HG03521 (cell line): Measurements from ENCODE around the gene SETD5.

Source experiments
- ATAC-seq: cut with Tn5 transposase; IDR thresholded peaks from one replicate; pipeline ENCODE4 v1.9.1; 2021; ENCODE audit warnings: mild to moderate bottlenecking, moderate library complexity; ENCODE audit not compliant: unreplicated experiment

SETD5 gene

GRCh38 chr3:9388562-9389272, 8.7 kb upstream of the SETD5 start:
- ATAC-seq: no peak

DNA sequence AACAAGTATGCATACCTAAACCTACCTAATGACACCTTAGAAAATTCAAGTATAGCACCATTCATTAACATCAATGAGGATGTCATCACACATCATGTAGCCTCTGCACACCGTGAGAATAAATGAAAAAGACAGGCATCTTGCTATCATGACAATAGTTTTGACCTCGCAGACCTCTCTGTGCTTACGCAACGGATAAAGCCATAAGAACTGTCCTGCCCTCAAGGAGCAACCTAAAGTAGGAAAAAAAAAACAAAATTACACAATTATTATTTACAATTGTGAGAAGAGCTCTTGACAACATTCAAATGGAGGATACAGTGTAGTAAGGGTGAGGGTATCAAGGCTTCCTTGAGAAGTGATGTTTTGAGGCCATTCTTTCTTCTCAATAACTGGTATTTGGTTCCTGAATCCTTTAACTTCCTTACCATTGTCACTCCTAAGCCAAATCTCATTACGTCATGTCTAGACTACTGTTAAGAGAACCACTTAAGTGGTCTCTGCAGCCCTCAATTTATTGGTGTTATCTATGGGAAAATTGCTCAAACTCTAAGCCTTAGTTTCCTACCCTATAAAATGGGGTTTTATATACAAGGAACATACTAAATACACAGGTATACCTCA, 7.0 kb upstream of the SETD5 start:
- no peak for ATAC-seq

DNA sequence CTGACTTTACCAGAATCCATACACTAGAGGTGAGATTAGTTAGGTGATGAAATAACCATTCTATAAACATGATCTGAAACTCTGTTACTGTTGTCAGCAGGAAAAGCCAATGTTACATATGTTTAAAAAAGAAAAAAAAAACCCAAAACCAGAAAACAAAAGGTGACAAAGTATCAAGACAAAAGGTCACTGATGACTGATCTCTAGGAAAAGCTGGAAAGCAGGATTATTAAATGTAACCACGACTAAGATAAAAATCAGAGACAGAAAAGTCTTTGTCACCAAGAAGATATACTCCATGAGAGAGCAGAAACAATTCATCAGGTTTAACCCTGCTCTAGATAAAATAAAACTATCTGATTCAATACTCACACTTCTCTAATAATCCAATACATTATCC, 5.4 kb upstream of the SETD5 start:
- no peak for ATAC-seq

- no peak for ATAC-seq
Observed at GRCh38 chr3:9395570-9396300, 1.7 kb upstream of the SETD5 start.

DNA sequence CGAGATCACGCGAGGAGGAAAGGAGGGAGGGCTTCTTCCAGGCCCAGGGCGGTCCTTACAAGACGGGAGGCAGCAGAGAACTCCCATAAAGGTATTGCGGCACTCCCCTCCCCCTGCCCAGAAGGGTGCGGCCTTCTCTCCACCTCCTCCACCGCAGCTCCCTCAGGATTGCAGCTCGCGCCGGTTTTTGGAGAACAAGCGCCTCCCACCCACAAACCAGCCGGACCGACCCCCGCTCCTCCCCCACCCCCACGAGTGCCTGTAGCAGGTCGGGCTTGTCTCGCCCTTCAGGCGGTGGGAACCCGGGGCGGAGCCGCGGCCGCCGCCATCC, 1.1 kb upstream of the SETD5 start:
- peak; percentile 14 for ATAC-seq

GRCh38 chr3:9396632-9397331, 633 bp upstream of the SETD5 start:
- ATAC-seq: peak; percentile 62

- ATAC-seq: no peak
Observed at GRCh38 chr3:9397906-9398699, 688 bp downstream of the SETD5 start.

DNA sequence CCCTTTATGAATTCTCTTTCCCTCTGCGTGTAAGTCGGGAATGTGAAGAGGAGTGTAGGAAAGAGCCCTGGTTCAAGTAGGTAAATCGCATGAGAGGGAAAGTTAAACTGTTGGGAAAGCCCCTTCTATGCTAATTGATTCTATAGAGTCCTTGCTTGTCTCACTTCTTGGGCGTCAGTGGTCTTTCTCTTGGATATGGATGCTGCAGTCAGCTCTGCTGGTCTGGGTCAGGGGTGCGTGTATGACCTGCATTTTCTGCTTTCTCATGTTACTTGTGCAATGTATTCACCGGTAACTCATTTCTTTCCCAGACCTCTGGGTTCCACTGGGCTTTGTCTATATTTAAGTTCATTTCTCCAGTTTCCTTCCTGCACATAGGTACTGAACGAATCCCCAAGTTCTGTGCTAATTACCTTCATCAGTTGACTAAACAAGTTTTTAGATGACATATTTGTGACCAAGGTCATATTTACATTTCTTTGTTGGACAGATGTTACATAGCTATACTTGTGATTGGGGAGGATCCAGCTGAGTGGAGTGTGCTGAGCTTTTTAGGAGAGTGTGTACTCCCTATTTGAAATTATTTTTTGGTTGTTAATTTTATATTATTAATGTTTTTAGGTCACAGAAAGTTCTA, 1.4 kb downstream of the SETD5 start:
- ATAC-seq: no peak

- ATAC-seq: no peak
Observed at GRCh38 chr3:9399337-9399703, 1.9 kb downstream of the SETD5 start.

DNA sequence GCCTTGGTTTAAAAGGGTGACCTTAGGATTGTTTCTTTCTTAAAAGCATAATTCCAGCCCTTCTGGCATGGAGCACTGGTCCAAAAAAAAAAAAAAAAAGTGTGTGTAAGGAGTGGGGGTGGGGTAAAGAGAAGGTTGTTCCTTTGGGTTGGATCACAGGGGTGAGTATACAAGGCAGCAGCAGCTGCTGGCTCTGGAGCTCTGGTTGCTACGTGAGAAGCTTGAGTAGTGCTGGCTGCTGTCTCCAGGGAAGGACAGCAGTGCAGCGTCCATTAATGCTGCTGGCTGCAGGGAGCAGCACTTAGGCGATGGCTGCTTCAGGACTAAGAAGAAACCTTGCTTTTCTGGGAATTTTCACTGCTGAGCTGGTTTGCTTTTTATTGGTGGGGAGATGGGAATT, 2.3 kb downstream of the SETD5 start:
- ATAC-seq: no peak

DNA sequence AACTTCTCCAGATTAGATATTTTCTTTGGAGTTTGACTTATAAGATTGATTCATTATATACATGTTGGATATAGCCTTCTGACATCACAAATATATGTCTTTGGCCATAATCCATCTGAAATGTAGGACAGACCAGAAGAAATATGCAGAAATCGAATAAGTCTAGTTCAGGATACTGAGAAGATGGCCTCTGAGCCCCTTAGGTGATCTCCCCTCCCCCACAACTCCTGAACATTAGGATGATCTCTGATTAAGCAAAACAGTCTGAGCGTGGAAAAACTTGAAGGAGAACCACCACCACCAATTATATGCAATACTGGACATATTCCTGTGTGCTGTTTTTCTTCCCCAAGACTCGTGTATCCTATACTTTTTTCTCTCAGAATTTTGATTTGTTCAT, 3.2 kb downstream of the SETD5 start:
- ATAC-seq: no peak

- no peak for ATAC-seq
Observed at GRCh38 chr3:9401986-9402385, 4.6 kb downstream of the SETD5 start.

DNA sequence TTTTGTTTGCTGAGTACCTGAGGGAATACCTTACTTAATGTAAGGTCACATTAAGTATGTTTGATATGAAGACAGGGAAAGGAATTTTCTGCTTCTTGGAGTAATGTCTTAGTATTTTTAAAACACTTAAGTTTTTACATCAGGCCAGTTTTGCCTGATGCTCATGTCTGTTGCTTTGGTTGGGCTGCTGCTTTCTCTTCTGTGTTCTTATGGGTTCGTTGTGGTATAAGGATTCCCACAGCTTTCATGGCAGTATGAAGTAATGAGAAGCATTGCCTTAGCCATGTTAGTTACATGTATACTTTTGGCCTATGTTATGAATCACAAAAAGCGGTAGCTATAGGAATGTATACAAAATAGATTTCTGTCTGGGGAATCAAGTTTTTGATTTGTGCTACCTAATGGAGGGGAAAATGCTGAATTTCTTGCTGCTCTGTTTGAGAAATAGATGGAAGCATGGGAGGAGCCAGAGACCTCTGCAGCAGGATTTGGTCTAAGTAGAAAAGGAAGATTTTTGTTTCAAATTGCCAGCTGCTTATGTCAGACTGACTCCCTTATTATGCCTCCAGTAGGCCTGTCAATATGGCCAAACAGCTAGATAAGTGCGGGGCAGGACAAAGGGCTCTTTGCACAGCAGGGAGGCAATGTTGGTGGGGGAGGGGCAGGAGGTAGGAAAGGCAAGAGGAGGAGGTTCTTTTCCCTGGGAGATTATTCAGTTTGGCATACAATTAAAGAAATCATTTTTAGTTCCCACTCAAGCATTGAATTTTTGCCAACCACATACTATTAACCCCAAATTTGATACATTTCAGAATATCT, 5.2 kb downstream of the SETD5 start:
- ATAC-seq: no peak

DNA sequence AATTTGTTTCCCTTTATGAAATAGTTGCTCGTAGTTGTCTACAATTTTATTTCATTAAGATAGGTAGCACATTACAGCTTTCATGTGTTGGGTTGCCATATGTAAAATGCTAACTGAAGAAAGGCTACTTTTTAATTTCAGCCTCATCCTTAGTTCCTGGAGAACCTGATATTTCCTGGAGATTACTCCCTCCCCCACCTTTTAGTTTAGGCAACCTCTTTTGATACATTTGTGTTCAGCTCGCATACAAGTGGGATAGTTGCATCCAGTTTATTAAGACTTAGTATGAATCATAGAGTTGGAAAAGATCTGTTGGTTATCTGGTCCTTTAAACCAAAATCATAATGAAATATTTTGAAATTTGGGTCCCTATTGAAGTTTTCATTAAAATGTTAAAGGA, 6.0 kb downstream of the SETD5 start:
- ATAC-seq: no peak

- no peak for ATAC-seq
Observed at GRCh38 chr3:9404680-9405079, 7.3 kb downstream of the SETD5 start.

- no peak for ATAC-seq
Observed at GRCh38 chr3:9405756-9406155, 8.3 kb downstream of the SETD5 start.

DNA sequence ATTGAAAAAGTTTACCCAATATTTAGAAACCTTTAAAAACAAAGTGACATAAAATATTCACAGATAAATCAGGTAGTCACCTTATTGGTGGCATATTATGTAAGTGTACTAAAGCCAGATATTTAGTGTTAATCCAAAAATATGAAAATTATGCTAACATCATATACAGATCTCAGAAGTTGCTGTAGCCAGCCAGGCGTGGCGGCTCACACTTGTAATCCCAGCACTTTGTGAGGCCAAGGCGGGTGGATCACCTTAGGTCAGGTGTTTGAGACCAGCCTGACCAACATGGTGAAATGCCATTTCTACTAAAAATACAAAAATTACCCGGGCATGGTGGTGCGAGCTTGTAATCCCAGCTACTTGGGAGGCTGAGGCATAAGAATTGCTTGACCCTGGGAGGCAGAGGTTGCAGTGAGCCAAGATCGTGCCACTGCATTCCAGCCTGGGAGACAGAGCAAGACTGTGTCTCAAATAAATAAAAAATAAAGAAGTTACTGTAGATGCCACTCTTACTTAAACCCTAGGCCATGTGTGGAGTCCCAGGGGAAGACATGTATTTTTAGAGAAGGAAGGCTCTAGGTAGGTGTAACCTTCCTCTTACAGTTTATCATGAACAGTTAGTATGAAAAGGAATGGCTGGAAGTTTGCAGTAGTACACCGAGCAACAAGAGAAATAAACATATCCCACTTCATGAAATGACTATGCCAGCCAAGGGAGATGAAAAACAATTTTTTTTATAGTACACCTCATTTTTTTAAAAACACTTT, 9.6 kb downstream of the SETD5 start:
- ATAC-seq: no peak

DNA sequence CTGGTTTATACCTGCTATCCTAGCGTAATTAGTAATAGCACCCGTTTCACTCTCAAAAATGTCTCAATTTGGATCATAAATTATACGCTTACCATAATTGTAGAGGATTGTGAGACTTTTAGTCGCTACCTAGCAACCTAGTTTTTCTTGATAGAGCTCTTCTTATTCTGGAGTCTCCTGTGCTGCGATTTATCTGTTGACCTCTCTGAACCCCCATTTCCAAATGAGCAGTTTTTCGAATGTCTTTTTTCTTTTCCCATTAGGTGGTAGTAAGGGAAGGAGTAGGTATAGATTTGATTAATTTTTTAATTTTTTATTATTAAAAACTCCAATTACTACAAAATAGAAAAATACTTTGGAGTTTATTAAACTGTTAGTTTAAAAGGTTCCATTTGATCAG, 10.6 kb downstream of the SETD5 start:
- no peak for ATAC-seq

DNA sequence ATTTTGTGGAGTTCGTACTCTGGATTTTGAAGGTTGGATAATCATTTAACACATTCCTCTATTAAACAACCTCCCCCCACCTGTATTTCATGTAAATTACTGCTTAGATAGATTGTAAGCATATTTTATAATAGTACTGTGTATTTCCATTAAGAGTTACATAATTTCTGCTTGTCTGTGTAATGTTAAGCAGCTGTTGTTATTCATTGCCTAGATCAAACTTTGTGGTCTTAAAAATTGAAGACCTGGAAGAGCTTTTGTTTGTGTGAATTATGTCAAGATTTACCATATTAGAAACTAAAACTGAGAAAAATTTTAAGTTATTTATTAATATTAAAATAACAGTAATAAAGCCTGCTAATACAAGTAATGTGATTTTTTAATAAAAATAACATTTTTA, 11.1 kb downstream of the SETD5 start:
- no peak for ATAC-seq
